Stimulated activated CD8-positive, alpha-beta memory T cell treated with anti-CD3 and anti-CD28 coated beads, Interleukin-4, amount 100 ng/mL, for 4 hours (primary cell): ENCODE measurements around the gene TNN.

ENCODE experiments used
- DNase-seq, 2 donors: peaks; one replicate each; pipeline ENCODE4 v3.0.0-alpha.2; 2020; ENCODE audit warnings: low read depth in 2 of 2, low spot score in 1 of 2

Gene TNN

GRCh38 chr1:175174309-175175102 is 106.9 kb downstream of the TNN start:
- DNase-seq: no peak

GRCh38 chr1:175176246-175176645 is 108.6 kb downstream of the TNN start:
- no peak for DNase-seq

DNA sequence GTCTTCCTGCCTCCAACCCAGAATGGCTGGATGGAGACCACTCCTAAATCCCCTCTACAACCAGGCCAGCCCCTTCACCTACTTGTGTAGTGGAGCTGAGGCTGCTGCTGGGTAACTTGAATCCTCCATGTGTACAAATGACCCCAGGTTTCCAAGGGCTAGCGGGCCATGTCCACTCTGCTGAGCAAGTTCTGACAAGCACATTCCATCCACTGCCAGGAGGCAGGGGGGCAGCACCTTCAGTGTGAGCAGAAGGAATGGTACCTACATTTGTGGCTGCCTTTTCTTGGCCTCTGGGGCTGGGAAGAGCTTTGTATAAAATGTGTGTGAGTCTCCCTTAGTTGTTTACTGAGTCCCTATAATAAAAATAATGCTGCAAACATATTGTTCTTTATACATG is 110.4 kb downstream of the TNN start:
- DNase-seq: no peak

GRCh38 chr1:175178456-175178855 is 110.8 kb downstream of the TNN start:
- no peak for DNase-seq

- DNase-seq: no peak
These were observed 112.4 kb downstream of the TNN start for GRCh38 chr1:175179837-175180590.

DNA sequence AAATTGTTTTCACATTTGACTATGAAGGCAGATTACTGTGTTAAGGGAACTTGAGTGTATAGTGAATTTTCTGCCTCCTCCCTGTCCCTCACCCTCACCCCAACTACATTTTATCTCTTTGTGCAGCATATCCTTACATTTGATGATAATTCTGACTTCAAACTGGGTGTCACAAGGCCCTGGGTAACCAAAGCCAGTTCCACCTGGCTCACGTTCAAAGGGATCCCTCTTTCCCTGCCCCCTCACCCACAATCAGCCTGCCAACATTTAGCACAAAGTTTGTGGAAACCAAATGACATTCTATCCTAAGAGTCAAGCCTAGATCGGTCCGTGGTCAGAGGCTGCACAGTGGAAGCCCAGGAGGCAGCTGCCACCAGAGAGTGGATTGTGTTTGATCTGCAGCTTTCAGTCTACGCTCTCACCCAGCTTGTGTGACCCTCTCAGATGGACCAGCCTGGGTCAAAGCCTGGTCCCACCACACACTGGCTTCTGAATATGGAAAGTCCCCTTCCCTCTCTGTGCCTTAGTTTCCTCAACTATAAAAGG is 114.6 kb downstream of the TNN start:
- DNase-seq: no peak

DNA sequence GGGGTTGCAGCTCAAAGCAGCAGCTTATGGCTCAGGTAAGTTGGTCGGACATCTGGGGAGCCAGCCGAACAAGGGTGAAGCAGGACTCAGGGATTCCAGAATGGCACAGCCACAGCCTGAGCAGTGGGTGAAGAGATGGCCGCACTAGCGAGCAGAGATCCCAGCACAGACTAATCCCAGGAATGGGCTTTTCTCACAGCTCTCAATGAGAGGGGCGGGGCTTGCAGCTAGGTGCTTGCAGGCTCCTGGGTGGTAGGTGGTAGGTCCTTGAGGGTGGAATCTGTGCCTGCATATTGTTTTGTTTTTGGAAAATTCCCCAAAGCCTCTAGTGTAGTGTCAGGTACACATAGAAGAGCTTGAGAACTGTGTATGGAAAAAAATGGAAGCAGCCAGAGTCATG is 116.0 kb downstream of the TNN start:
- no peak for DNase-seq

DNA sequence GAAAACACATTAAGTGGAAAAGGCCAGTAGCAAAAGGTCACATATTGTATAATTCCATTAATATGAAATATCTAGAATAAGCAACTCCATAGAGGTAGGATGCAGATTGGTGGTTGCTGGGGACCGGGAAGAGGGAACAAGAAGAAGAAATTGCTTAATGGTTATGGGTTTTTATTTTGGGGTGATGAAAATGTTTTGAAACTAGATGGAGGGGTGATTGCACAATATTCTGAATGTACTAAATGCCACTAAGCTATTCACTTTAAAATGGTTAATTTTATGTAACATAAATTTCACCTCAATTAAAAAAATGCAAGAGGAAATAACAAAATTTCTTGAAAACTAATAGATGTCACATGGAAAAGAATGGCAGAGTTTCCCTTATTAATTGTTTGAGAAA is 118.3 kb downstream of the TNN start:
- no peak for DNase-seq

GRCh38 chr1:175186433-175187160 is 119.0 kb downstream of the TNN start:
- DNase-seq: no peak

DNA sequence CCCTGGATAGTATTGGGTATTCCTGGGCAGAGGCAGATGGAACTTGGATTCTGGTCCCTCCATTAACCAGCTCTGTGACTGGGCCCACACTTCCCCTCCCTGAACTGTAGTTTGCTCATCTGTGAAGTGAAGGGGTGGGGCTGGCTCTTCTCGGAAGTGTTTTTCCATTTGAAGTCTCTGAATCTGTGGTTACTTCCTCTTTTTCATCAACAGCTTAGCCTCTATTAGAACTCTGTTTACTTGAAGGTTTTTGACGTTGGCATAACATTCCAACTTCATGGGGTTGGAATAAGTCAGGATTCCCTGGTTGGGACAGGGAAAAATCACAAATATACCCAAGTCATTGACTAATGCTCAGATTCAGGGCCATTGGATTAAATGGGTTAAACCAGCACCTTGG is 121.3 kb downstream of the TNN start:
- peak in 1 of 2 donors; percentile 20 for DNase-seq

GRCh38 chr1:175191659-175192058 is 124.0 kb downstream of the TNN start:
- DNase-seq: no peak

GRCh38 chr1:175192111-175192629 is 124.5 kb downstream of the TNN start:
- DNase-seq: no peak

GRCh38 chr1:175192630-175193526 is 125.2 kb downstream of the TNN start, which contains the start of gene KIAA0040:
TSS of gene KIAA0040 (minus strand) at chr1:175192776. CDS start at chr1:175161013, 31,763 bp downstream.
- peak; percentile 8 to 57 for DNase-seq

DNA sequence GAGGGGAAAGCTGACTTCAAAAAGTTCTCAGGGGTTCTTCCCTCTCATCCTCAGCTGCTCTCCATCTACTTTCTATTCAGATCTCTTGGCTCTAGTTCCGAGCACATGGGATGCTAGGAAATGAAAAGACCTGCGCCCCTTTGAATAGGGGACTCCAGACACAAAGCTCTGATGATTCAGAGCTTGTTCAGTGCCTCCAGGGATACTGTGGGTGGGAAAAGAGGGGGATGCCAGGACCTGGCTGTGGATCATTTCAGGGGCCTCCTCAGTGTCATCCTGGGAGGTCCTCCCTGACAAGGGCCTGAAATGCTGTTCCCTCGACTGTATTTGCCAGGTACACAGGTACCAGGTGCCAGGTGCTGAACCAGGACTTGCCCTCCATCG is 125.9 kb downstream of the TNN start:
- DNase-seq: no peak

DNA sequence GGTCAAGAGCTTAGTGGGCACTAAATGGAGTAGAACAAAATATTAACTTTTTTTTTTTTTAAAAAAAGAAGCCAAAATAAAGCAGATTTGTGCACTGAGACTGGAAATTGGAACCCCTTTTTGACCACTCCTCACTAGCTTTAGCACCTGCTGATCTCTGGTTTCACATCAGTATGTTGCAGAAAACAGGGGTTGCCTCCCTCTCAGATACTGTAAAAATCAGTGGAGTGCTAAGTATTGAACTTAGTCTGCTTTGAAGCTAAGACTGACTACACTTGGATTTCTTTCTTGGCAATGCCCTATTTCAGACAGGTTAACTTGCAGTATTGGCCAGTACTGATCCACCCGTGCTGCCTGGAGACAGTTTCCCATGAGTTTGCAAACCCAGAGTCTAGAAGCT is 127.6 kb downstream of the TNN start:
- no peak for DNase-seq

GRCh38 chr1:175195798-175196197 is 128.2 kb downstream of the TNN start:
- no peak for DNase-seq

- DNase-seq: no peak
These were observed 129.9 kb downstream of the TNN start for GRCh38 chr1:175197531-175197930.
